Fibroblast of lung (primary cell): ENCODE data around the gene OR2A1. TPM values are rescaled to one million over a fixed set of nuclear protein-coding genes. Genes with fewer than 3 reads are reported as not detected.
"Not testable (repeated sequence)": the region's sequence is repeated elsewhere in the genome, so short reads cannot be mapped to it uniquely, and the experiment has no call there.

Experiments used
- DNase-seq, 2 donors: peaks; one replicate each; pipeline versions ENCODE4 v3.0.0 to v3.0.0-alpha.2; 2010; ENCODE audit warnings: low read depth in 2 of 2
- H2AFZ ChIP-seq: 2 replicates; pipeline ENCODE4 v1.5.1; 2012; ENCODE audit warnings: low read length, control low read depth, inconsistent platforms
- H3K27ac ChIP-seq: 2 replicates; pipeline ENCODE4 v1.5.1; 2011; ENCODE audit warnings: low read length, control low read depth; ENCODE audit not compliant: insufficient read depth
- H3K27me3 ChIP-seq: 2 replicates; pipeline ENCODE4 v1.5.1; 2011; ENCODE audit warnings: mild to moderate bottlenecking, low read length; ENCODE audit not compliant: control insufficient read depth, insufficient read depth
- H3K36me3 ChIP-seq: 2 replicates; pipeline ENCODE4 v1.5.1; 2011; ENCODE audit warnings: low read length; ENCODE audit not compliant: control insufficient read depth, insufficient read depth
- H3K4me1 ChIP-seq: 2 replicates; pipeline ENCODE4 v1.5.1; 2011; ENCODE audit warnings: low read length; ENCODE audit not compliant: control insufficient read depth, insufficient read depth; ENCODE audit errors: extremely low read depth
- H3K4me2 ChIP-seq: 2 replicates; pipeline ENCODE4 v1.5.1; 2011; ENCODE audit warnings: low read length, control low read depth; ENCODE audit not compliant: insufficient read depth; ENCODE audit errors: extremely low read depth
- H3K4me3 ChIP-seq, 4 experiments: fragments of 200-600 bp in 1 of 4; sonication (generic) in 1 of 4; replicated peaks in 1 of 4; 2 replicates each; pipeline ENCODE4 v1.5.1; 2011 to 2016; ENCODE audit warnings: low read length in 4 of 4, low read depth in 3 of 4, mild to moderate bottlenecking in 3 of 4, control low read depth in 2 of 4, inconsistent platforms in 1 of 4, mixed read lengths in 1 of 4; ENCODE audit not compliant: insufficient read depth in 1 of 4; ENCODE audit errors: control extremely low read depth in 1 of 4
- H3K79me2 ChIP-seq: 2 replicates; pipeline ENCODE4 v1.5.1; 2012; ENCODE audit warnings: mild to moderate bottlenecking, low read length, inconsistent platforms; ENCODE audit not compliant: control insufficient read depth, insufficient read depth
- H3K9ac ChIP-seq: 2 replicates; pipeline ENCODE4 v1.5.1; 2011; ENCODE audit warnings: mild to moderate bottlenecking, low read length, control low read depth; ENCODE audit not compliant: insufficient read depth
- H3K9me3 ChIP-seq: 2 replicates; pipeline ENCODE4 v1.5.1; 2012; ENCODE audit warnings: low read depth, low read length; ENCODE audit not compliant: control insufficient read depth, insufficient read depth
- H4K20me1 ChIP-seq: 2 replicates; pipeline ENCODE4 v1.5.1; 2011; ENCODE audit warnings: low read length; ENCODE audit not compliant: control insufficient read depth, insufficient read depth; ENCODE audit errors: extremely low read depth
- polyA plus RNA-seq, 2 donors: library from polyadenylated mRNA; depleted of rRNA in 1 of 2; stranded (reverse) in 1 of 2; unstranded in 1 of 2; fragments of >200 nt; gene quantifications; 2 replicates each; pipeline ENCODE4 v1.2.1, GENCODE V29; 2011 to 2012; ENCODE audit warnings: missing spikeins in 1 of 2
- total RNA-seq: library from RNA; depleted of rRNA; stranded (reverse); fragments of >200 nt; gene quantifications from 2 replicates; pipeline ENCODE4 v1.2.1, GENCODE V29; 2014

The OR2A1 gene
- total and polyA plus RNA-seq, 2 donors (not counting 1 experiment from before 2014, with no cell fraction given): 0.07 to 0.17 TPM

- H3K4me3 ChIP-seq, H3K4me1 ChIP-seq, H3K27me3 ChIP-seq, H3K27ac ChIP-seq, H3K9me3 ChIP-seq, DNase-seq, H3K4me2 ChIP-seq, H4K20me1 ChIP-seq, H3K79me2 ChIP-seq, H3K9ac ChIP-seq, H3K36me3 ChIP-seq, H2AFZ ChIP-seq: not testable (repeated sequence)
These were observed 57.0 kb downstream of the OR2A1 start for GRCh38 chr7:144369221-144369620.

Other genes with a start within 250 kb of the OR2A1 start
- not detected in 2 replicates for gene OR2A25, start 242.6 kb upstream of the OR2A1 start, total RNA-seq
- gene OR2A25, start 242.6 kb upstream of the OR2A1 start, polyA plus RNA-seq: not detected in 2 replicates
- not detected in 2 replicates for gene OR2A12, start 226.1 kb upstream of the OR2A1 start, total RNA-seq
- not detected in 2 replicates for gene OR2A12, start 226.1 kb upstream of the OR2A1 start, polyA plus RNA-seq
- not detected in 2 replicates for gene OR2A2, start 202.8 kb upstream of the OR2A1 start, total RNA-seq
- gene OR2A2, start 202.8 kb upstream of the OR2A1 start, polyA plus RNA-seq: not detected in 2 replicates
- gene OR2A14, start 189.2 kb upstream of the OR2A1 start, total RNA-seq: not detected in 2 replicates
- gene OR2A14, start 189.2 kb upstream of the OR2A1 start, polyA plus RNA-seq: not detected in 2 replicates
- gene CTAGE4, start 129.0 kb upstream of the OR2A1 start, total RNA-seq: 0.17 and 1.0 TPM in 2 replicates
- 0.58 TPM in 1 of 2 replicates, not detected in the other for gene CTAGE4, start 129.0 kb upstream of the OR2A1 start, polyA plus RNA-seq
- gene ARHGEF35, start 116.6 kb upstream of the OR2A1 start, total RNA-seq: 0.51 and 5.4 TPM in 2 replicates
- 1.1 and 1.9 TPM in 2 replicates for gene ARHGEF35, start 116.6 kb upstream of the OR2A1 start, polyA plus RNA-seq
- under 0.01 TPM in 1 of 2 replicates, not detected in the other for gene OR2A42, start 72.8 kb upstream of the OR2A1 start, total RNA-seq
- 0.02 and 0.06 TPM in 2 replicates for gene OR2A42, start 72.8 kb upstream of the OR2A1 start, polyA plus RNA-seq
- 0.26 and 0.50 TPM in 2 replicates for gene OR2A7, start 47.6 kb upstream of the OR2A1 start, total RNA-seq
- gene OR2A7, start 47.6 kb upstream of the OR2A1 start, polyA plus RNA-seq: 0.39 and 0.45 TPM in 2 replicates
- 0.26 and 0.83 TPM in 2 replicates for gene CTAGE8, start 43.1 kb upstream of the OR2A1 start, total RNA-seq
- 0.14 and 0.43 TPM in 2 replicates for gene CTAGE8, start 43.1 kb upstream of the OR2A1 start, polyA plus RNA-seq
- gene ARHGEF5, start 43.0 kb downstream of the OR2A1 start, total RNA-seq: 3.0 and 3.9 TPM in 2 replicates
- gene ARHGEF5, start 43.0 kb downstream of the OR2A1 start, polyA plus RNA-seq: 3.1 and 4.7 TPM in 2 replicates
- gene NOBOX, start 91.3 kb downstream of the OR2A1 start, total RNA-seq: not detected in 2 replicates
- not detected in 2 replicates for gene NOBOX, start 91.3 kb downstream of the OR2A1 start, polyA plus RNA-seq